Measurements from ENCODE around the gene CDSN.

DNA sequence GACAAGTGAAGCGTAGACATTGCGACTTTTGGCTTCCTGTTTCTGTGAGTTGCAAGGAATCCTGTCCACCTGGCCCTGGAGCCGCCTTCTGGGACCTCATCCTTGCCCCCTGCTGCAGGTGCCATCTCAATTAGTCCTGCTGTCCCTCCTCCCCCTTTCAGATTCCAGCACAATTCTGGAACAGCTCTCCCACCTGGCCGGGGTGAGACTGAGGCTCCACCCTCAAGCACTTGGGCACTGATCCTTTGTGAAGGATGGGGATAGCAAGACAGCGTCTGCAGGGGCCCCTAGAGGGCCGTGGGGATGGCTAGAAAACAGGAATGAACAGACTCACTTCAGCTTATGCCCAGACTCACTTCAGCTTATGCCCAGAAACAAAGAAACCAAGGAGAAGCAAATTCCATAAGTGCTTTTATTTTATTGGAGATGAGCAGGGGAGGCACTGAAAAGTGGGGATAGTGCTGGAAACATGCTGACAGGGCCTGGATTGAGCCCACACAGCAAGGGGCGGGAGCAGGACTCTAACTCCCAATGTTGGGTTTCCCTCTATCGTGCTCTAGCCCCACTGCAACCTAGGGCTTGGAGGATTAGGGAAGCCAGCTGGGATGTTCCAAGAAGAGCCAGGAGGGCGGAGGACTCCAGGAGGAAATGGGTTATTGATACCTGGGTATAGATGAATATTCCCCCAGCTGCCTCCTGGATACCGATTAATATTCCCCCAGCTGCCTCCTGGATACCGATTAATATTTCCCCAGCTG, 9.2 kb downstream of the CDSN start:
- no peak for TF ChIP-seq POLR2AphosphoS5 (IDR thresholded peaks at IDR 0.05; ENCODE audit: insufficient read depth in 1 of 2, low read depth in 1 of 2)
- TF ChIP-seq, protein P1, sequence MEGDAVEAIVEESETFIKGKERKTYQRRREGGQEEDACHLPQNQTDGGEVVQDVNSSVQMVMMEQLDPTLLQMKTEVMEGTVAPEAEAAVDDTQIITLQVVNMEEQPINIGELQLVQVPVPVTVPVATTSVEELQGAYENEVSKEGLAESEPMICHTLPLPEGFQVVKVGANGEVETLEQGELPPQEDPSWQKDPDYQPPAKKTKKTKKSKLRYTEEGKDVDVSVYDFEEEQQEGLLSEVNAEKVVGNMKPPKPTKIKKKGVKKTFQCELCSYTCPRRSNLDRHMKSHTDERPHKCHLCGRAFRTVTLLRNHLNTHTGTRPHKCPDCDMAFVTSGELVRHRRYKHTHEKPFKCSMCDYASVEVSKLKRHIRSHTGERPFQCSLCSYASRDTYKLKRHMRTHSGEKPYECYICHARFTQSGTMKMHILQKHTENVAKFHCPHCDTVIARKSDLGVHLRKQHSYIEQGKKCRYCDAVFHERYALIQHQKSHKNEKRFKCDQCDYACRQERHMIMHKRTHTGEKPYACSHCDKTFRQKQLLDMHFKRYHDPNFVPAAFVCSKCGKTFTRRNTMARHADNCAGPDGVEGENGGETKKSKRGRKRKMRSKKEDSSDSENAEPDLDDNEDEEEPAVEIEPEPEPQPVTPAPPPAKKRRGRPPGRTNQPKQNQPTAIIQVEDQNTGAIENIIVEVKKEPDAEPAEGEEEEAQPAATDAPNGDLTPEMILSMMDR (IDR thresholded peaks at IDR 0.05): no peak
